ENCODE data around the gene GTF2H3. TPM values are rescaled to one million over a fixed set of nuclear protein-coding genes. Genes with fewer than 3 reads are reported as not detected.

GTF2H3 gene
- total and polyA plus RNA-seq, 12 donors, result 4.2 to 35.6 (median 20.5) TPM

GRCh38 chr12:123675436-123675835, 41.8 kb downstream of the GTF2H3 start:
- WGBS, 4 donors, result 89 to 100% (median 96%) methylated on average over 1 of the region's 1 CpG
- Histone ChIP-seq H3K4me3 (no peak overlapping the region), H3K36me3 (replicated peaks in 1 of 2) (peaks cover 0 to 13% of the 10 kb centered on the region in 2 donors), H3K27ac (no peak overlapping the region), H3K9me3 (replicated peaks in 1 of 3) (no peaks in the 10 kb centered on the region), H3K27me3 (no peaks in the 10 kb centered on the region), H3K4me1 (replicated peaks in 1 of 2) (peaks cover 5 to 13% of the 10 kb centered on the region in 2 donors)
- TF ChIP-seq CTCF (IDR thresholded peaks at IDR 0.05), result no peak
- no peak for TF ChIP-seq POLR2A (IDR thresholded peaks at IDR 0.05)
- intact Hi-C loops (cut with DNase I), result no loop called here
- DNase-seq, result no peak

GRCh38 chr12:123676616-123677320, 43.1 kb downstream of the GTF2H3 start:
- Histone ChIP-seq H3K27me3 (no peaks in the 10 kb centered on the region), H3K4me1 (replicated peaks in 1 of 2) (peaks cover 1 to 4% of the 10 kb centered on the region in 2 donors), H3K9me3 (replicated peaks in 1 of 3) (no peaks in the 10 kb centered on the region), H3K36me3 (replicated peaks in 1 of 2) (peaks cover 0 to 13% of the 10 kb centered on the region in 2 donors), H3K27ac (no peak overlapping the region), H3K4me3 (no peak overlapping the region)
- WGBS, 4 donors, result 91 to 95% (median 94%) methylated on average over 9 of the region's 9 CpGs
- intact Hi-C loops (cut with DNase I), result no loop called here
- no peak for TF ChIP-seq POLR2A (IDR thresholded peaks at IDR 0.05)
- TF ChIP-seq CTCF (IDR thresholded peaks at IDR 0.05), result no peak
- DNase-seq, result no peak

DNA sequence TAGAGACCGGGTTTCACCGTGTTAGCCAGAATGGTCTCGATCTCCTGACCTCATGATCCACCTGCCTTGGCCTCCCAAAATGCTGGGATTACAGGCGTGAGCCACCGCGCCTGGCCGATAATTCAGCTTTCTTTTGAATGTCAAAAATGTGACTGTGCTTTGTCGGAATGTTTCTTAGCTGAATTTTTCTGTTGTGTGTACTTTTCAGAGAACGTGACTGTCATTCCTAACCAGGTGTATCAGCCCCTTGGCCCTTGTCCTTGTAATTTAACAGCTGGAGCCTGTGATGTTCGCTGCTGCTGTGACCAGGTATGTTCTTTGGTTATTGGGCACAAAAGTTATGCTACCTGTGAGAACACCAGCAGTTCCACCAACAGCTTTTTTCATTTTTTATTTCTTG, 45.4 kb downstream of the GTF2H3 start:
- Histone ChIP-seq H3K9me3 (replicated peaks in 1 of 3) (no peaks in the 10 kb centered on the region), H3K27me3 (no peaks in the 10 kb centered on the region), H3K4me3 (no peak overlapping the region), H3K36me3 (replicated peaks in 1 of 2) (peaks cover 0 to 13% of the 10 kb centered on the region in 2 donors), H3K4me1 (replicated peaks in 1 of 2) (no peaks in the 10 kb centered on the region), H3K27ac (no peak overlapping the region)
- no peak for DNase-seq
- intact Hi-C loops (cut with DNase I), result no loop called here
- 96 to 98% (median 97%) methylated on average over 10 of the region's 10 CpGs for WGBS, 4 donors
- TF ChIP-seq CTCF (IDR thresholded peaks at IDR 0.05), result no peak
- TF ChIP-seq POLR2A (IDR thresholded peaks at IDR 0.05), result no peak

DNA sequence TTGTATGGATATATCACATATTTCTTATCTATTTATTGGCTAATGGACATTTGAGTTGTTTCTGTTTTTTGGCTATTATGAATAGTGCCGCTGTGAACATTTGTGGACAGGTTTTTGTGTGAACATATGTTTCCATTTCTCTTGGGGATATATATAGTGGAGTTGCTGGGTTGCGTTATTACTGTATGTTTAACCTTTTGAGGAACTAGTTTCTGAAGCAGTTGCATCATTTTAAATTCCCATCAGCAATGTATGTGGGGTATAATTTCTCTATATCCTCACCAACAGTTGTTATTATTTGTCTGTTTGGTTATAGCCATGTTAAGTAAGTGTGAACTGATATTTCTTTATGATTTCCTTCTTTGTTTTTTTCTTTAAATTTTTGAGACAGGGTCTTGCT, 48.0 kb downstream of the GTF2H3 start:
- H3K36me3 ChIP-seq (replicated peaks in 1 of 2), result peaks cover 0 to 12% of the 10 kb centered on the region in 2 donors
- H3K9me3 ChIP-seq (replicated peaks in 1 of 3), result no peaks in the 10 kb centered on the region
- intact Hi-C loops (cut with DNase I), result no loop called here
- H3K4me3 ChIP-seq, result no peak overlapping the region
- H3K27ac ChIP-seq, result no peak overlapping the region
- H3K27me3 ChIP-seq, result no peaks in the 10 kb centered on the region
- DNase-seq, result no peak
- H3K4me1 ChIP-seq (replicated peaks in 1 of 2), result no peaks in the 10 kb centered on the region
- TF ChIP-seq POLR2A (IDR thresholded peaks at IDR 0.05), result no peak
- no peak for TF ChIP-seq CTCF (IDR thresholded peaks at IDR 0.05)
- 82 to 86% (median 83%) methylated on average over 2 of the region's 2 CpGs for WGBS, 4 donors
